Limb (tissue), 2 donors: ENCODE measurements around the gene NEMP1.
"Not testable (repeated sequence)": the region's sequence is repeated elsewhere in the genome, so short reads cannot be mapped to it uniquely, and the experiment has no call there.

ENCODE experiments used
- DNase-seq, 2 donors: peaks; one replicate each; pipeline ENCODE4 v3.0.0-alpha.2; 2016; ENCODE audit errors: extremely low spot score in 2 of 2

Gene NEMP1

DNA sequence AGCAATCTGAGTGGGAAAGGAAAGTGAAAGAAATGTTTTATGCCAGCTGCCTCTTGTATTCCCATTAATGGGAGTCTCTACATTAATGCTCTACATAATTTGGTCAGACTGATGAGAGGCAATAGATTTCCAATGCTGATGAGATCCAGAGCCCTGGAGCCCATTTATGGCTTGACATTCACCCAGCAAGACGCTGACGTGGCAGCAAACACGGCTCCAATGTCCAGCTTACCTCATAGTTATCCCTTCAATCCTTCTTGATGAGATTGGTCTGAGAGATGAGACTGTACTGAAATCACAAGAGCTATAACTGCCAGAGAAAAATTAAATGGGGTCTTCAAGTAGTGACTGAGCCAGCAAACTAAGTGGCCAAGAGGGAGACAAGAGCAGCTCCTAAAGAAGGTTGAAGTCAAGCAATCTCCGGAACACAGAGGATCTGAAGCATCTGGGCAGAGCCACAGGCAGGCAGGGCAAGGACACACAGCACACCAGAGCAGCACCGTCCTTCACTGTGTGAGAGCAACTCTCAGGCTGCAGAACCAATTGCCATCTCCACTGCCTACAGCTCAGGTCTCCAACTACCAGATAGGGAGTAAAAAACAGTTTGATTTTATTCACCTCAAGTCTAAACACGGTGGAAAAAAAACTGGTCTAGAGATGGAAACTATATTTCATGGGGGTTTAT lies 21.4 kb downstream of the NEMP1 start:
- no peak for DNase-seq

DNA sequence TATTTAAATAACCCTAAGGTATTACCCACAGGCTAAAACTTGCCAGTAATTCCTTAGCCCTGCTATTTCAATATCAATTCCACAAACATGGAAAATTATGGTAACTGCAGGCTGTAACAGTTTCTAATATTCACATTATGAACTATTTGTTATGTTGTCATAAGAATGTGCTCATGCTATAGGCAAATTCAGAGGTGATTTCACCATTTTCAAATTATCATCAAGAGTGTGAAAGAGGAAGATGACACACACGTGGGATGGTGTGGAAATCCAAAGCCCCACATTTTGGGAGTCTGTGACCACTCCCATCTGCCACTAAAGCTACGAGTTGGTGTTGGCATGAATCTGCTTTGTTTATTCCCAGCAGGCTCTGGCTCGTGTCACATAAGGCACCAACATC lies 22.8 kb downstream of the NEMP1 start:
- DNase-seq: no peak

DNA sequence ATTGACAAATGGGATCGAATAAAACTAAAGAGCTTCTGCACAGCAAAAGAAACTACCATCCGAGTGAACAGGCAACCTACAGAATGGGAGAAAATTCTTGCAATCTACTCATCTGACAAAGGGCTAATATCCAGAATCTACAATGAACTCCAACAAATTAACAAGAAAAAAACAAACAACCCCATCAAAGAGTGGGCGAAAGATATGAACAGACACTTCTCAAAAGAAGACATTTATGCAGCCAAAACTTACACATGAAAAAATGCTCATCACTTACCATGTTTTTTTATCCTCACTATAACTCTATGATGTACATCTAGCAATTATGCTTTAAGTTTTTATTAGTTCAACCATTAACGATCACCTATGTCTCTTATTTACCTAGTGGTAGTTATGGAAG lies 24.7 kb downstream of the NEMP1 start:
- not testable (repeated sequence) for DNase-seq

DNA sequence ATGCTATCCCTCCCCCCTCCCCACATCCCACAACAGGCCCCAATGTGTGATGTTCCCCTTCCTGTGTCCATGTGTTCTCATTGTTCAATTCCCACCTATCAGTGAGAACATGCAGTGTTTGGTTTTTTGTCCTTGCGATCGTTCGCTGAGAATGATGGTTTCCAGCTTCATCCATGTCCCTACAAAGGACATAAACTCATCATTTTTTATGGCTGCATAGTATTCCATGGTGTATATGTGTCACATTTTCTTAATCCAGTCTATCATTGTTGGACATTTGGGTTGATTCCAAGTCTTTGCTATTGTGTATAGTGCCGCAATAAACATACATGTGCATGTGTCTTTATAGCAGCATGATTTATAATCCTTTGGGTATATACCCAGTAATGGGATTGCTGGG lies 25.4 kb downstream of the NEMP1 start:
- DNase-seq: not testable (repeated sequence)

DNA sequence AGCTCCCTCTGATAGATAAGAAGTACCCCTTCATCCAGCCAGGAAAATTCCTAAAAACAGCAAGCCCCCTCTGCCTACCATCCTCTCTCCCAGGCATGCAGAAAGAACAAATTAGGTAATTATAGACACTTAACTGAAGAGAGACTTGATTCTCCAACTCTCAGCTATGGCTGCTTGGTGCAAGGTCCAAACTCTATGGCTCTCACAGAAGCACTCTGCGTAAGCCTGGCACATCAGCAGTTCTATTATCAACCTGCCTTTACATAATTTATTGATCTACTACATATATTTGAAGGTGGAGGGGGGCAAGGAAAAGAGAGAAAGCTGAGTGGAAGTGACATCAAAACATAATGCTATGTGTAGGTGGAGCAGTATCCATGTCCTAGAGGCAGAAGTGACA lies 27.6 kb downstream of the NEMP1 start:
- no peak for DNase-seq

DNA sequence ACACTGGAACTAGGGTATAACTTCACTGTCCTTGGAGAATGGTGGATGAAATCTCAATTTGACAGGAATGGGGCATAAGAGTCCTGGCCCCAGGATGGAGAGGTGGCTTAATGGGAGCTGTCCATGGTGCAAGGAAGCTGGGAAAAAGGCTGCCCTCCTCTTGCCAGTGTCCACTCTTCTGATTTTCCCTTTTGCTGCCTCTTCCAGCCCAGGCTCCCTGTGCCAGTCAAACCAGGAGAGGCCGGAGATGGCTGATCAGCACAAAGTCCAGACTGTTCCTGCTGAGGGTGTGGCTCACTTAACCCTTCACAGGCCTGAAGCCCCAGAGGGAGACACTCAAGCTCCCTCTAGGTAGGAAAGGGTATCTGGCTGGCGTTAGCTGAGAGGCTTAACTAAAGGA lies 28.7 kb downstream of the NEMP1 start, which contains the start of gene MYO1A:
MYO1A (minus strand) TSS at position 240 of the 400 bp plus-strand sequence. CDS start 1,806 bp downstream, outside the sequence.
- DNase-seq: no peak

DNA sequence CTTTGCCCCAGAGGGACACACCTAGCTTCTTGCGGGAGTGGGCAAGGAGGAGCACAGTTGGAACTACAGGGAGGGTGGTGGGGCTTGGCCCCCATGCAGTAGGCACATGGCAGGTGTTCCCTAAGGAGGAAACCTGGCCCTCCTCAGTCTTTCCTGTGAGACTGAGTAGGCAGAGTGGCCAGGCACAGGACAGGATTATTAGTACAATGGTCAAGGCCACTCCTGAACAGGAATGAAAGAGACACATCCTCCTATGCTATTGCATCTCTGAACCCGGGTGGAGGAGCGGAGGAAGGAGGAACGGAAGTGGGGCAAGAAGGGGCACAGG lies 29.5 kb downstream of the NEMP1 start:
- no peak for DNase-seq

DNA sequence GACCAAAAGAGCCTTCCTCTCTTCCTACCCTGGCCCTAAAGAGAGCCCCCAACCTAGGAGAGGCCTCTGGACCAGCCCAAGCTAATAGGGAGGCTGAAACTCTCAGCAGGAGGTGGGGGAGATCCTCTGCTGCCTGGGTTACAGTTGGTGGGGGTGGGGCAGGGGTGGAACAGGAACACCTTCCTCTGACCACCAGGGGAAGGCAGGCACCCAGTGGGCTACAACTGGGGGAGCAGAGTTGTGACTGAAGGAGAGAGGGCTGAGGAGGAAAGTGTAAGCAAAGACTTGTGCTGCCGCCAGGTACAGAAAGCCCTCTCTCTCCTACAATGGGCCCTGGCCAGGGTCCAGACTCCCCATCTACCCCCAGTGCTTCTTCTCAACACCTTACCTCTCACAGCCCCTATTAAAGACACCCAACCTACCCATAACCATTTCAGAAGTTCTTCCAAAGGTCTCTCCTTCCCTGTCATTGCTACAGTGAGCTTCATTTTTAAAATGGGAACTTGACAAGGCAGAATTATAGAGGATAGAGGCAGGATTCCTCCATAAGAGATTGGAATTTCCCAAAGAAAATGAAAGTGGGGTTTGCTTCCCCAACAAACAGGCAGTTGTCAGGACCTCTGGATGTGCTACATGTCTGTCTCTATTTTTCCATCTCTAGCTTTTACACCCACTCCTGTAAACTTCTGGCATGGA lies 30.0 kb downstream of the NEMP1 start:
- DNase-seq: no peak

DNA sequence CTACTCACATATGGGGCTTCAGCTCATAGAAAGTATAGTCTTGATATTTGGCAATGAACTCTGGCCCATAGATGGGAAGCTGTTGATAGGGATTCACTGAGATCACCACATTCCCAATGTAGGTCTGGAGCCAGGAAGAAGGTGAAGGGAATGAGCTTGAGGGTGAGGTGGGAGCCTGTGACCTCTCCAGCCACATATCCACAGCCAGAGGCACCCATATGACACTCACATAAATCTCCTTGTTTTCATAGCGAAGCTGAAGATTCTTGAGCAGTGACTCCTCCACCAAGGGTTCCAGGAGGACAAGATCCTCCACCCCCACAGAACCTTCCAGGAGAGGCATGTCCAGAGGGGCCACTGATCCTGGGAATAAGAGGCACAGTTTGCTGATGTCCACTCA lies 30.6 kb downstream of the NEMP1 start:
- no peak for DNase-seq

DNA sequence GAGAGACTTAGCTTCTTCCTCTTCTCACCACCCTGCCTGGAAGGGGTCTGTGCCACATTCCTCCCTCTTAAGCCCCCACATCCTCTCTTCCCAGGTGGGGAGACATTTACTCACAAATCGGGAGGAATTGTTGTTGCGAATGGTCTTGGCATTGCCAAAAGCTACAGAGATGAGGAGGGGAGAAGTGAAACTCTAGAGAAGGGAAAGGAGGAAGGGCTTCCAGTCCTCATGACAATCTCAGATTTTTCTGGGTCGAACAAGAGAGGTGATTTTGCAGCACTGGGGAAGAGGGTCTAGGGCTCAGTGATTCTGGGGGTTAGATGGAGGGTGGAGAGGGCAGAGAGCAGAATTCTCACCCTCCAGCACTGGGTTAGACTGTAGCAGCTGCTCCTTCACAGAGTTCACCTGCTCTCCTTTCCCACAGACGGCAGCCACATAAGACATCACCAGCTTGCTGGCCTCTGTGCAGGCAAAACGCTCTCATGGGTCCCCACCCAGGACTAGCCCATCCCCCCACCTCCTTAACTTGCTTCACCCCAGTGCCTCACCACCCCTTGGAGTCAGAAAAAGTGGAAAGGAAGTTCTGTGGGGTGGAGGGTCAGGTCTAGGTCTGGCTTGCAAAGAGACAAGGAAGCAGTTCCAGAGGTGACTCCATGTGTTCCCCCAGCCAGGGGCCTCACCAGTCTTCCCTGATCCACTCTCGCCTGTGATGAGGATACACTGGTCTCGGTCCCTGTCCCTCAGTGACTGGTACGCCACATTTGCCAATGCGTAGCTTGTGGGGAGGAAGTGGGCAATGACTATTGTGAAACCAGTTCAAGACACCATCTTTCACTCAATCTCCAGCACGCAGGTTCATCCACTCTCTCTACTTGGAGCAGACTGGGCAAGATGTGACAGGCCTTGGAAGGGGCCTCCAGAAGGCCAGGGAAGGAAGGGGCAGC lies 31.4 kb downstream of the NEMP1 start:
- no peak for DNase-seq

DNA sequence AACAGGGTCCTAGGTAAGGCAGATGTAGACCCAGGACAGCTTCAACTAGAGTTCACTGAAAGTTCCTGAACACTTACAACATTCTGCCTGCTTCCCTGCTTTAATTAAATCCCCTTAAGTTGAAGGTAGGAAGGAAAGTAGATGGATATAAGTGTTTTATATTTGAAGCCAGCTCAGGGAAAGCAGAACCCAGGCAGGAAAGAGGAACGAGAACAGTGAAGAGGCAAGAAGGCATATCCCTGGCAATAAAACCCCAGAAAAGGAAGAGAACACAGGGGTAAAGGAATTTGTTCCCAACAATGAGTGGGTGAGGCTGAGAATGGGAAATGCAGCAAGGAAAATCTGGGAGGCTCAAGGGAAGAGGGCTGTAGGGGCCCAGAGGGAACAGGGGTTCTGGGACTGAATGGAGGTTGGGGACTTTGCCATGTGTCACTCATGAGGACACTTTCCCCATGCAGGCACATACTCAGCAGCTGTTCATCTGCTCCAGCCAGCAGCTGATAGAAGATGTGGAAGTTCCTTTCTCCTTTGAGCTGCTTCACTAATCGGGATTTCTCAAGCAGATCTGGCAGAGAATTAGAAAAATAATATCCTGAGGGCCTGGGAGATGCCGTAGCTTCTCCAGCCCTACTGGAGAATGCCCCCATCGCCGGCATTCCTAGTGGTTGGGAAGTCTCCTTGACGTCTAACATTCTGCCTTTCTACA lies 32.4 kb downstream of the NEMP1 start:
- DNase-seq: peak in 1 of 2 donors; percentile 41

DNA sequence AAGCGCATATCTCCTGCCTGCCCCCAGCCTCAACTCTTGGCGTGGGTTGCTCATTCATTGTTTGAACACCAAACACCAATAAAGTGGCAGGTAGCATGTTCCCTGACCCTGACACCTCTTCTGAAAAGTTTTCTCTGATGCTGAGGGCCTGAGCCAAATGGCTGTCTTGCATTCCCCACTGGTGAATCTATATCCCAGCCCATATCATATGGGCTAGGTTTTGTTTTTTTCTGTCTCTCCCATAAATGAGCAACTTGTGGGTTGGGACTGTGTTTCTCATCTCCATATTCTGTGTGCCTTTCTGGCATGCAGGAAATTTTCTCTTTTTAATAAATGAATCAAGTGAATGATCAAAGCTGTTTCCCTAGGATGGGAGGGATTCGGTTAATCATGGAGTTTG lies 33.7 kb downstream of the NEMP1 start:
- DNase-seq: no peak

DNA sequence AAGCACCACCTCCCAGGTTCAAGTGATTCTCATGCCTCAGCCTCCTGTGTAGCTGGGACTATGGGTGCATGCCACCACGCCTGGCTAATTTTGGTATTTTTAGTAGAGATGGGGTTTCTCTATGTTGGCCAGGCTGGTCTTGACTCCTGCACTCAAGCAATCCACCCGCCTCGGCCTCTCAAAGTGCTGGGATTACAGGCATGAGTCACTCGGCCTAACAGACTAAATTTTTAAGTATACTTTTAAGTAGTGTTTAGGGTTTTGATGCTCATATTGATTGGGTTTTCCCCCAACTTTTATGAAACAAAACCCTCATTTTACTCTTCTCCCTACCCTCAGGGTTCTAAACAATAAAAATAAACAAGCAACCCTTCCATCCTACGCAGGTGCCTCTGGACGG lies 34.1 kb downstream of the NEMP1 start:
- DNase-seq: no peak

DNA sequence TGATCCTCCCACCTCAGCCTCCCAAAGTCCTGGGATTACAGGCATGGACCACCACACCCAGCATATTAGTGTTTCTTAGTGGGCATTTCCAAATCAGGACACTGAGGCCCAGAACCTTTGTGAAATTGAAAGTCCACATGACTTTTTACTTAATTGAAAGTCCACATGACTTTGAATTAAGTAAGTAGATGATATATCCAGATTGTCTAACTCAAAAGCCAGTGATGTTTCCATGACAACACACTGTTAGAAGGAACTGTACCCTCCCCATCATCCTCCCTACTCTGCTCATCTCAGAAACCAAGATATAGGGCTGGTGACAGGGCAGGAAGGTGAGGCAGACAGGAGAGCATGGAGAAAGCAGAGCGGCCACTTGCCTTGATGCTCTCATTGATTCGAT lies 35.9 kb downstream of the NEMP1 start:
- DNase-seq: no peak

DNA sequence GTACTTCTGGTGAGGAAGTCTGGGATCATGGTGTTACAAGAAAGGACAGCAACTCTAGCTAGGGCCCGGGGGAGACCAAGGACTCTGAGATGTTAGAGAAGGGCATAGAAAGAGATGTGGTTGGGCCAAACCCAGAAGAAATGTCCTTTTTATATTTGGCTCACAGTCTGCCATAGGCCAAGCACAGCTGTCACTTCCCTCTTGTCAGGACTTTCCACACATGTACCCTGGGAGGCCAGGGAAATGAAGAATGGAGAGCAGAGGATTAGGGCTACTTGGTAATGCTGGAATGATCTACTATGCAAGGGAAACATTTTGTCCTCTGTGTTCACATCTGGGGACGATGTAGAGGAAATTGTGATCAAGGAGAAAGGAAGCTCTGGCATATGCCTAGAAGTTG lies 37.8 kb downstream of the NEMP1 start:
- no peak for DNase-seq

DNA sequence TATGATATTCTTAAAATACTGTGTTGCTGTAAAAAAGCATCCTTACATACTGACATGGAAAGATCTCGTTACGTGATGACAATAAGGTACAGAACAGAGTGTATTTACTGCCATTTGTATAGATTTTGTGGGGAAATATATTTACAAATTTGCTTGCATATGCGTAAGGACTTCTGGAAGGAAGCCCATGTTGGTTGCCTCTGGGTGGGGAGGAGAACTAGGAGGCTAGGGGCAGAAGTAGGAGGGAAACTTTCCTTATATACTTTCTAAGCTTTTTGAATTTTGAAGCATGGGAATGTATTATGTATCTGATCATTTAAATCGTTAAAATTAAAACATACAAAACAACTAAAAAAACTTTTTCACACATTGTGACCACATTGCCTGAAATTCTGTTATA lies 38.4 kb downstream of the NEMP1 start:
- no peak for DNase-seq

DNA sequence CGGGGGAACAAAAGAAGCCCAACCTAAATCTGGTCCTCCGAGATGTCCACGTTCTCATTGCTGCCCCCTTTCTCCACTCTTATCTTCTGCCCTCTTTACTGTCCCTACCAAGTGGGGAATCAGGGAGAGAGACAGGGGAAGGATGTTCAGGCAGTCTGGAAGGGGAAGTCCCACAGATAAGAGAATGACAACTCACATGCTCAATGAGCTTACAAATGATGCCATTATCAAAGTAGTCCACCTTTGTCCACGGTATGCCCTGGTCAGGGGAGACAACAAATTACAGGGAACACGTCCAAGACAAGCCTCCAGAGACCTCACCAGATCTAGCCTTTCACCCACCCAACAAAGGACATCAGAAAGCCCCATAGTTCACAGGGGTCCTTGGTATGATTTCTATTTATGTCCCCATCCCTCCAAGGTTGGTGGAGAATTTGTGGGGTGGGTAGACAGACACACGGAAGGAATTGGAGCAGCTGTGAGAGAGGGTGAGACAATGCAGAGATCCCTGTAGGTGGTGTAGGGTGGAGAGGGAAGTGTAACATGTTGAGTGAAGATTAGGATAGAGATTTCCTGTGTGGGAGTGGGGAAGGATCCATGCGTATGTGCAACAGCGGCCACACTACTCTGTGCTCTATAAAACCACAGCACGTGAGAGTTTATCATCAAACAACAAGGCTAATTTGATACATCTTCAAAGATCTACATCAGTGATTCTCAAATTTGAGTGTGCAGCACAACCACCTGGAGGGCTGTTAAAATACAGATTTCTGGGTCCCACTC lies 39.4 kb downstream of the NEMP1 start:
- DNase-seq: no peak

DNA sequence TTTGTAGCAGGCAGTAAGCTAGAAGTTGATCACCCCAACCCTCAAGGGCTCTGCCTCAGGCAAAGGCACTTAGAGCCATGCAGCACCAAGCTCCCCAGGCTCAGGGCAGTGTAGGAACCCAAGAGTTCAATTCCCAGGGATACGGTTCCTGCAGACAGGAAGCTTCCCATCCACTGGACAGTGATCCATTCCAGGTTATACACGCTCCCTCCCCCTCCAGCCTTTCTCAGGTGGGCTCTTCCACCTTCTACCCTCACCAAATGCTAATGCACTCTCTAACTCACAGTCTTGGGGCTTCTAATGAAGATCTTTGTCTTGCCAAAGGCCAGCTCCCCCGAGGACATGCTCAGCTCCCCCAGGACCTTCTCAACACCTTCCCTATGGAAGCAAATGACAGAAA lies 41.3 kb downstream of the NEMP1 start:
- no peak for DNase-seq

DNA sequence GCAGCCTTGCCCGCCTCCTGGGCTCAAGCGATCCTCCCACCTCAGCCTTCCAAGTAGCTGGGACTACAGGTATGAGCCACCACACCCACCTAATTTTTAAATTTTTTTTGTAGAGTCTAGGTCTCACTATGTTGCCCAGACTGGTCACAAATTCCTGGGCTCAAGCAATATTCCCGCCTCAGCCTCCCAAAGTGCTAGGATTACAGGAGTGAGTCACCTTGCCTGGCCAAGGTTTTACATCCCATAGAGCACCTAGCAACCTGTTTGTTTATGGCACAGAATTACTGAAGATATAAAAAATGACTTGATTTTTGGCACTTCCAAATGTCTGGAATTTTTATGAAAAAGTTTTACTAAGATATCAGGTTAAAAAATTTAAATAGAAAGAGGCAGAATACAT lies 45.2 kb downstream of the NEMP1 start:
- no peak for DNase-seq

DNA sequence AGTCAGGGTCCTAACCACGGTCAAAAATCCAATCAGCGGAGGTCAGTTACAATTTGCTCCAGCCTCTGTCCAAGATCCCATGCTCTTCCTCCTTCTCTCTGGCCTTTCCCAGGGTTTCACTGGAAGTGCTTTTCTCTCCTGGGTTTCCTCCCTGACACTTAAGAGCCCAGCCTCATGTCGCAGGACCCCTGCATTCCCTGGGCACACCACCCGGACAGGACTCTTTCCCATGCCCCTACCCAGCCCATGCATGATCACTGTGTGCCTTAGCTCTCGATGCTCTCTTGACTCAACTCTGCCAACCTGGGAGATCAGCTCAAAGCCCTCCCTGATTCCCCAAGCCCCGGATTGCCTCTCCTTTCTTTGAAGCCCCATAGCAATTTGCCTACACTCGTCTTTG lies 46.8 kb downstream of the NEMP1 start:
- no peak for DNase-seq
